ENCODE measurements around the gene MED26.

Gene MED26

GRCh38 chr19:16613841-16614240 is 14.2 kb downstream of the MED26 start:
- no peak overlapping the region for H3K4me3 ChIP-seq (ENCODE audit: low read depth, low read length)
- H3K4me1 ChIP-seq (ENCODE audit: control insufficient read depth, insufficient read depth, low read length) = 0 out of 2 replicates have a peak, but pooled peaks cover 13% of the 10 kb centered on the region
- no peaks in the 10 kb centered on the region for H3K36me3 ChIP-seq (ENCODE audit: control insufficient read depth, insufficient read depth, low read length)
- H3K27me3 ChIP-seq (ENCODE audit: control insufficient read depth, insufficient read depth, low read length) = no peaks in the 10 kb centered on the region
- H3K9me3 ChIP-seq (ENCODE audit: control insufficient read depth, insufficient read depth, low read length) = no peaks in the 10 kb centered on the region
- no peak overlapping the region for H3K9ac ChIP-seq (ENCODE audit: low read depth, low read length)
- no peak overlapping the region for H3K27ac ChIP-seq (ENCODE audit: low read depth, low read length)

DNA sequence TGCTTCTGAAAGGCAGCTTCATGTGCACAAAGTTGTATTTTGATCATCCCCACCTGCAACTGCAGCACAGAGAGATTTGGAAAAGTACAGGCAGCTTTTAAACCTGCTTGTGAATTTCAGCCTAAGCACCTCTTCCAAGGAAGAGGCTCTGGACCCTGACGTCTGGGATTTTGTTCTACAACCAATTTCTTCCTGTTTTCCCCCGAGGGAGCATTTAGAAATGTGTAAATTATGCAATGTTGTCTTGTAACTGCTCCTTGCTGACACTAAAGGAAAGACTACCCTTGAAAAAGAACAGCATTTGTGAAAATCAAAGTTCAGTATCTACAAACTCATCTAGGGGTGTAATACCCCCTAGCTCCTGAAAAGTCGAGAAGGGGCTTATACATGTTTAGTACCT is 15.4 kb downstream of the MED26 start:
- Histone ChIP-seq H3K4me1 (ENCODE audit: control insufficient read depth, insufficient read depth, low read length) (0 out of 2 replicates have a peak, but pooled peaks cover 13% of the 10 kb centered on the region), H3K9ac (ENCODE audit: low read depth, low read length) (no peak overlapping the region), H3K27ac (ENCODE audit: low read depth, low read length) (no peak overlapping the region), H3K36me3 (ENCODE audit: control insufficient read depth, insufficient read depth, low read length) (no peaks in the 10 kb centered on the region), H3K27me3 (ENCODE audit: control insufficient read depth, insufficient read depth, low read length) (no peaks in the 10 kb centered on the region), H3K9me3 (ENCODE audit: control insufficient read depth, insufficient read depth, low read length) (no peaks in the 10 kb centered on the region), H3K4me3 (ENCODE audit: low read depth, low read length) (no peak overlapping the region)

DNA sequence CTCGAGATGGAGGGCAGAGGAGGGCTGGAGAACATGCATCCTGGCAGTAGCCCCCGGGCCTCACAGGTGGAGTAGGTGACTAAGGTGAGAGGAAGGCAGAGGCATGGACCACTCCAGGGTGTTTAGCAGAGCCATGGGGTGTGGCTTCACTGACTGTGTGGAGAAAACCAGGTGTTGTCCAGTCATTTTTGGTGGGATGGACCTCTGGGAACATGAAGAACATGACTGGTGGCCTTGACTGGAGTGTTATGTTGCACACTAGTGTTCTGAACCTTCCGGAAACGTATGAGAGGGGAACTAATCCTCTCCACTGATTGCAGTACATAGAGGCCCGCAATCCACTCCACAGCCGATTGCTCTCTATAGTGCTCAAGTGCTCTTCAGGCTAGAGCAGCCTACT is 16.9 kb downstream of the MED26 start:
- Histone ChIP-seq H3K36me3 (ENCODE audit: control insufficient read depth, insufficient read depth, low read length) (no peaks in the 10 kb centered on the region), H3K27me3 (ENCODE audit: control insufficient read depth, insufficient read depth, low read length) (no peaks in the 10 kb centered on the region), H3K9ac (ENCODE audit: low read depth, low read length) (no peak overlapping the region), H3K27ac (ENCODE audit: low read depth, low read length) (no peak overlapping the region), H3K4me3 (ENCODE audit: low read depth, low read length) (no peak overlapping the region), H3K9me3 (ENCODE audit: control insufficient read depth, insufficient read depth, low read length) (no peaks in the 10 kb centered on the region), H3K4me1 (ENCODE audit: control insufficient read depth, insufficient read depth, low read length) (0 out of 2 replicates have a peak, but pooled peaks cover 6% of the 10 kb centered on the region)

DNA sequence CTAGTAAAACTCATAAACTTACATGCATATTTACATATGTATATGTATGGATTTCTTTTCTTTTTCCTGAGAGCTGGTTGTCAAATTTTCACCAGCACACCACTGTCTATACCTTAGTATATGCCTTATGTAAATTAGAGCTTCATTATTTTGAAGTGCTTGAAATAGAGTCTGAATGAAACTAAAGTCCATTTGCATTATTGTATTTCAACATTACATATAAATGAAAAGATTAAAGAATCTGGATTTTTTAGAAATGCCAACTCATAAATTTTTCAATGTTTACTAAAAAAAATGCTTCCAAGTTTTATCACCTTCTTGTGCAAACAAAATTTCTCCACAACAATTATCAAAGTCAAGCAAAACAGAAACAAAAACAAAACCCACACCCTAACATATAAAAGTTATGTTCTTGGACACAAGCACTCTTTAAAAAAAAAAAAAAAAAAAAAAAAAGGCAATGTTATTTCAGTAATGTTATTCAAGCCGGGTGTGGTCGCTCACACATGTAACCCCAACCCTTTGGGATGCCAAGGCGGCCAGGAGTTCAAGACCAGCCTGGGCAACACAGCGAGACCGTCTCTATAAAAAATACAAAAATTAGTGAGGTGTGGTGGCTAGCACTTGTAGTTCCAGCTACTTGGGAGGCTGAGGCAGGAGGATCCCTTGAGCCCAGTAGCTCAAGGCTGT is 18.3 kb downstream of the MED26 start:
- H3K27me3 ChIP-seq (ENCODE audit: control insufficient read depth, insufficient read depth, low read length) = no peaks in the 10 kb centered on the region
- H3K4me1 ChIP-seq (ENCODE audit: control insufficient read depth, insufficient read depth, low read length) = no peaks in the 10 kb centered on the region
- no peaks in the 10 kb centered on the region for H3K9me3 ChIP-seq (ENCODE audit: control insufficient read depth, insufficient read depth, low read length)
- no peak overlapping the region for H3K4me3 ChIP-seq (ENCODE audit: low read depth, low read length)
- no peaks in the 10 kb centered on the region for H3K36me3 ChIP-seq (ENCODE audit: control insufficient read depth, insufficient read depth, low read length)
- no peak overlapping the region for H3K27ac ChIP-seq (ENCODE audit: low read depth, low read length)
- no peak overlapping the region for H3K9ac ChIP-seq (ENCODE audit: low read depth, low read length)

GRCh38 chr19:16608290-16608739 is 19.7 kb downstream of the MED26 start:
- no peaks in the 10 kb centered on the region for H3K9me3 ChIP-seq (ENCODE audit: control insufficient read depth, insufficient read depth, low read length)
- H3K27me3 ChIP-seq (ENCODE audit: control insufficient read depth, insufficient read depth, low read length) = no peaks in the 10 kb centered on the region
- no peak overlapping the region for H3K27ac ChIP-seq (ENCODE audit: low read depth, low read length)
- no peak overlapping the region for H3K4me3 ChIP-seq (ENCODE audit: low read depth, low read length)
- H3K9ac ChIP-seq (ENCODE audit: low read depth, low read length) = no peak overlapping the region; the same call in 1 of the 2 replicates
- H3K4me1 ChIP-seq (ENCODE audit: control insufficient read depth, insufficient read depth, low read length) = no peaks in the 10 kb centered on the region
- H3K36me3 ChIP-seq (ENCODE audit: control insufficient read depth, insufficient read depth, low read length) = no peaks in the 10 kb centered on the region

- Histone ChIP-seq H3K4me3 (ENCODE audit: low read depth, low read length) (no peak overlapping the region), H3K4me1 (ENCODE audit: control insufficient read depth, insufficient read depth, low read length) (no peaks in the 10 kb centered on the region), H3K9me3 (ENCODE audit: control insufficient read depth, insufficient read depth, low read length) (no peaks in the 10 kb centered on the region), H3K9ac (ENCODE audit: low read depth, low read length) (no peak overlapping the region), H3K27me3 (ENCODE audit: control insufficient read depth, insufficient read depth, low read length) (no peaks in the 10 kb centered on the region), H3K27ac (ENCODE audit: low read depth, low read length) (no peak overlapping the region), H3K36me3 (ENCODE audit: control insufficient read depth, insufficient read depth, low read length) (no peaks in the 10 kb centered on the region)
These were observed 20.2 kb downstream of the MED26 start for GRCh38 chr19:16607819-16608218.

- Histone ChIP-seq H3K36me3 (ENCODE audit: control insufficient read depth, insufficient read depth, low read length) (no peaks in the 10 kb centered on the region), H3K9ac (ENCODE audit: low read depth, low read length) (no peak overlapping the region), H3K27ac (ENCODE audit: low read depth, low read length) (no peak overlapping the region), H3K27me3 (ENCODE audit: control insufficient read depth, insufficient read depth, low read length) (no peaks in the 10 kb centered on the region), H3K4me3 (ENCODE audit: low read depth, low read length) (no peak overlapping the region), H3K4me1 (ENCODE audit: control insufficient read depth, insufficient read depth, low read length) (no peaks in the 10 kb centered on the region), H3K9me3 (ENCODE audit: control insufficient read depth, insufficient read depth, low read length) (no peaks in the 10 kb centered on the region)
These were observed 22.4 kb downstream of the MED26 start for GRCh38 chr19:16605553-16605994.

- no peaks in the 10 kb centered on the region for H3K27me3 ChIP-seq (ENCODE audit: control insufficient read depth, insufficient read depth, low read length)
- no peak overlapping the region for H3K4me3 ChIP-seq (ENCODE audit: low read depth, low read length)
- H3K36me3 ChIP-seq (ENCODE audit: control insufficient read depth, insufficient read depth, low read length) = no peaks in the 10 kb centered on the region
- H3K9ac ChIP-seq (ENCODE audit: low read depth, low read length) = no peak overlapping the region
- no peaks in the 10 kb centered on the region for H3K9me3 ChIP-seq (ENCODE audit: control insufficient read depth, insufficient read depth, low read length)
- H3K27ac ChIP-seq (ENCODE audit: low read depth, low read length) = no peak overlapping the region
- H3K4me1 ChIP-seq (ENCODE audit: control insufficient read depth, insufficient read depth, low read length) = no peaks in the 10 kb centered on the region
These were observed 22.9 kb downstream of the MED26 start for GRCh38 chr19:16605115-16605514.

- H3K27ac ChIP-seq (ENCODE audit: low read depth, low read length) = no peak overlapping the region
- H3K4me1 ChIP-seq (ENCODE audit: control insufficient read depth, insufficient read depth, low read length) = no peaks in the 10 kb centered on the region
- no peaks in the 10 kb centered on the region for H3K9me3 ChIP-seq (ENCODE audit: control insufficient read depth, insufficient read depth, low read length)
- H3K36me3 ChIP-seq (ENCODE audit: control insufficient read depth, insufficient read depth, low read length) = no peaks in the 10 kb centered on the region
- no peak overlapping the region for H3K4me3 ChIP-seq (ENCODE audit: low read depth, low read length)
- H3K27me3 ChIP-seq (ENCODE audit: control insufficient read depth, insufficient read depth, low read length) = no peaks in the 10 kb centered on the region
- H3K9ac ChIP-seq (ENCODE audit: low read depth, low read length) = no peak overlapping the region
These were observed 23.4 kb downstream of the MED26 start for GRCh38 chr19:16604615-16605014.

GRCh38 chr19:16603090-16603489 is 24.9 kb downstream of the MED26 start:
- Histone ChIP-seq H3K4me3 (ENCODE audit: low read depth, low read length) (no peak overlapping the region), H3K36me3 (ENCODE audit: control insufficient read depth, insufficient read depth, low read length) (no peaks in the 10 kb centered on the region), H3K4me1 (ENCODE audit: control insufficient read depth, insufficient read depth, low read length) (no peaks in the 10 kb centered on the region), H3K9me3 (ENCODE audit: control insufficient read depth, insufficient read depth, low read length) (no peaks in the 10 kb centered on the region), H3K27ac (ENCODE audit: low read depth, low read length) (no peak overlapping the region), H3K9ac (ENCODE audit: low read depth, low read length) (no peak overlapping the region), H3K27me3 (ENCODE audit: control insufficient read depth, insufficient read depth, low read length) (no peaks in the 10 kb centered on the region)

- no peaks in the 10 kb centered on the region for H3K36me3 ChIP-seq (ENCODE audit: control insufficient read depth, insufficient read depth, low read length)
- H3K4me1 ChIP-seq (ENCODE audit: control insufficient read depth, insufficient read depth, low read length) = no peaks in the 10 kb centered on the region
- no peak overlapping the region for H3K9ac ChIP-seq (ENCODE audit: low read depth, low read length)
- H3K9me3 ChIP-seq (ENCODE audit: control insufficient read depth, insufficient read depth, low read length) = no peaks in the 10 kb centered on the region
- H3K4me3 ChIP-seq (ENCODE audit: low read depth, low read length) = no peak overlapping the region
- H3K27me3 ChIP-seq (ENCODE audit: control insufficient read depth, insufficient read depth, low read length) = no peaks in the 10 kb centered on the region
- no peak overlapping the region for H3K27ac ChIP-seq (ENCODE audit: low read depth, low read length)
These were observed 26.5 kb downstream of the MED26 start for GRCh38 chr19:16601378-16602052.

Data from HUES48 (cell line).